Fibroblast of lung (primary cell): ENCODE measurements around the gene WNT7B.

Source experiments
- CTCF ChIP-seq, 2 donors: IDR thresholded peaks in 1 of 2; conservative IDR thresholded peaks in 1 of 2; 1 replicate in 1 of 2; 2 replicates in 1 of 2; pipeline ENCODE4 v1.5.1; 2011 to 2012; ENCODE audit warnings: low read length in 2 of 2, control low read depth in 1 of 2, inconsistent platforms in 1 of 2, low read depth in 1 of 2, mild to moderate bottlenecking in 1 of 2
- EZH2 ChIP-seq: IDR thresholded peaks from 2 replicates; pipeline ENCODE4 v1.5.1; 2012; ENCODE audit warnings: low read length, control low read depth, mild to moderate bottlenecking; ENCODE audit errors: missing control alignments

- TF ChIP-seq CTCF (conservative IDR thresholded peaks at IDR 0.05 in 1 of 2, IDR thresholded peaks at IDR 0.05 in 1 of 2; ENCODE audit: low read depth in 1 of 2, low read length in 2 of 2) (no peak), EZH2 (no peak)
Observed at GRCh38 chr22:45891996-45892621, 84.9 kb downstream of the WNT7B start.
